GM18511 (cell line): ENCODE results near the gene FAM162B.
"Not testable (repeated sequence)": the region's sequence is repeated elsewhere in the genome, so short reads cannot be mapped to it uniquely, and the experiment has no call there.

Source experiments
- ATAC-seq: cut with Tn5 transposase; IDR thresholded peaks from one replicate; pipeline ENCODE4 v1.9.1; 2021; ENCODE audit warnings: mild to moderate bottlenecking, moderate library complexity; ENCODE audit not compliant: unreplicated experiment

The FAM162B gene

GRCh38 chr6:116730513-116730912 lies 35.0 kb downstream of the FAM162B start:
- no peak for ATAC-seq

- ATAC-seq: no peak
Measured at GRCh38 chr6:116726947-116727346, 38.6 kb downstream of the FAM162B start.

DNA sequence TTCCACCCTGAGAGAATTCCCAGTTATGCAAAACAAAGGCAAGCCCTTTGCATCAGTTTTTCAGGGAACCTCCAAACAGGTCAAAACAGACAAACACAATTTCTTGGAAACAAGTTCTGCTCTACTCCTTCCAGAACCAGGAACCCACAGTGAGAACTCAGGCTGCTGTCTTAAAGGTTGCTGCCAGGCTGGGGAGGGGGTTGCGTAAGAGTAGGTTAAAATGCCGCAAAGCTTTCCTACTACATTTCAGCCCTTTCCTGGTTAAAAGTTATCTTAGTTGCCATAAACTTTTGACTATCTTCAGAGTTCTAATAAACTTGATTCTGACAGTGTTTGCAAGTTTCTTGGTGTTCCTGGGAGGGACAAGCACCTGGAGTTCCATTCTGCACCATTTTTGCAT lies 50.8 kb downstream of the FAM162B start:
- ATAC-seq: no peak

DNA sequence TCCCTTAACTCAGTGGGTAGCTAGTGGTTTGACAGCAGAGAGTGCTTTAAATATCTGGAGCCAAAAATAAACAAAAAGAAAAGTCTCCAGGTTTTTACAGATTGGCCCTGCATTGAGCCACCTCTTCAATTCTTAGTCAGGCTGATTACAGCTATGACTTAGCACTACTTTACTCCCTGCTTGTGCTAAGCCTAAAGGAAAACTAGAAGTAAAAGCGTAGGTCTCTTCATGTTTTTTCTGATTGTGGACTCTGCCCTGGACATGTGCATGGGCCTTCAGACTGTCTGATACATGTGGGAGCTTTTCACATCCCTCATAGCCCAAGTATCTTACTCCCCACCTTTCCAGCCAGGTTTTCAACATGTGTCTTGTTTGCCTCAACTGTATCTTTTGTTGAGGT lies 51.2 kb downstream of the FAM162B start:
- no peak for ATAC-seq

- ATAC-seq: no peak
Measured at GRCh38 chr6:116705917-116706316, 59.6 kb downstream of the FAM162B start.

DNA sequence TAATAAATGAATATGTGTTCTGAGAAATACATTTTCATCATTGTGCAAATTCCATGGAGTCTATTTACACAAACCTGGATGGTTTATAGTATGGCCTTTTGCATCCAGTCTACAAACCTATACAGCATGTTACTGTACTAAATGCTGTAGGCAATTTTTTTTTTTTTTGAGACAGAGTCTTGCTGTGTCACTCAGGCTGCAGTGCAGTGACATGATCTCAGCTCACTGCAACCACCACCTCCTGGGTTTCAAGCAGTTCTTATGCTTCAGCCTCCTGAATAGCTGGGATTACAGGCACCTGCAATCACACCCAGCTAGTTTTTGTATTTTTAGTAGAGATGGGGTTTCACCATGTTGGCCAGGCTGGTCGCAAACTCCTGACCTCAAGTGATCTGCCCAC lies 61.6 kb downstream of the FAM162B start:
- not testable (repeated sequence) for ATAC-seq
